Endodermal cell (in vitro differentiated cells): ENCODE results near the gene DNAAF3. TPM values are rescaled to one million over a fixed set of nuclear protein-coding genes. Genes with fewer than 3 reads are reported as not detected.

Experiments
- DNase-seq: peaks from one replicate; pipeline ENCODE4 v3.0.0-alpha.2; 2017
- H3K27ac ChIP-seq: 2 replicates; pipeline ENCODE4 v1.5.1; 2013; ENCODE audit warnings: mild to moderate bottlenecking, low read depth, low read length, moderate library complexity
- H3K27me3 ChIP-seq: 2 replicates; pipeline ENCODE4 v1.6.1; 2013; ENCODE audit warnings: mild to moderate bottlenecking, low read length, moderate library complexity; ENCODE audit not compliant: insufficient read depth, control insufficient read depth, poor library complexity, severe bottlenecking
- H3K36me3 ChIP-seq: 2 replicates; pipeline ENCODE4 v1.7.0; 2013; ENCODE audit warnings: mild to moderate bottlenecking, low read length, moderate library complexity; ENCODE audit not compliant: control insufficient read depth, insufficient read depth
- H3K4me1 ChIP-seq: one replicate; pipeline ENCODE4 v1.7.0; 2013; ENCODE audit warnings: low read length; ENCODE audit not compliant: control insufficient read depth, insufficient read depth
- H3K4me3 ChIP-seq: 2 replicates; pipeline ENCODE4 v1.5.1; 2013; ENCODE audit warnings: mild to moderate bottlenecking, low read length, moderate library complexity
- H3K9ac ChIP-seq: 2 replicates; pipeline ENCODE4 v1.6.1; 2013; ENCODE audit warnings: mild to moderate bottlenecking, low read length, moderate library complexity; ENCODE audit not compliant: poor library complexity, severe bottlenecking; ENCODE audit errors: extremely low read depth
- H3K9me3 ChIP-seq: 2 replicates; pipeline ENCODE4 v1.6.1; 2013; ENCODE audit warnings: mild to moderate bottlenecking, low read length, moderate library complexity; ENCODE audit not compliant: control insufficient read depth
- H3K27ac Mint-ChIP-seq: 2 replicates; pipeline ENCODE4 v1.8.0; 2020; ENCODE audit warnings: mixed read lengths
- H3K27me3 Mint-ChIP-seq: 2 replicates; pipeline ENCODE4 v1.8.0; 2021; ENCODE audit warnings: mild to moderate bottlenecking, mixed read lengths; ENCODE audit not compliant: insufficient read depth
- H3K36me3 Mint-ChIP-seq: 2 replicates; pipeline ENCODE4 v1.8.0; 2020; ENCODE audit warnings: low read depth, mixed read lengths
- H3K4me1 Mint-ChIP-seq: 2 replicates; pipeline ENCODE4 v1.8.0; 2020; ENCODE audit warnings: mixed read lengths
- H3K4me3 Mint-ChIP-seq: 2 replicates; pipeline ENCODE4 v1.8.0; 2020; ENCODE audit warnings: mild to moderate bottlenecking, moderate library complexity, mixed read lengths
- H3K9me3 Mint-ChIP-seq: 2 replicates; pipeline ENCODE4 v1.8.0; 2020; ENCODE audit warnings: mild to moderate bottlenecking, mixed read lengths
- CTCF ChIP-seq: fragments of 200-600 bp; sonication (generic); conservative IDR thresholded peaks from 2 replicates; pipeline ENCODE4 v1.5.0; 2021; ENCODE audit warnings: antibody characterized with exemption, mild to moderate bottlenecking
- WGBS, 2 experiments: methylation state at CpG; one replicate each; pipeline versions ENCODE4 v1.1.5 to v1.1.7; 2013; ENCODE audit warnings: missing lambda C conversion rate in 2 of 2, mixed read lengths in 1 of 2; ENCODE audit not compliant: insufficient coverage in 1 of 2, insufficient read length in 1 of 2; 5-methylcytosine and 5-hydroxymethylcytosine counted together
- total RNA-seq, 2 donors: library from RNA; stranded (reverse); fragmentation: NEBNext Ultra II Directional in 1 of 2; extraction: Animal tissue kit (Norgen Biotek cat#: 25700) in 1 of 2; gene quantifications; 2 replicates in 1 of 2; 3 replicates in 1 of 2; pipeline ENCODE4 v1.2.1, GENCODE V29; 2021

The DNAAF3 gene
- total RNA-seq, 2 donors from 2014 or later: 5.9 to 9.5 TPM

- Histone ChIP-seq H3K4me3 (no peak overlapping the region), H3K9me3 (no peaks in the 10 kb centered on the region), H3K4me1 (no peaks in the 10 kb centered on the region), H3K27me3 (no peaks in the 10 kb centered on the region), H3K27ac (no peak overlapping the region), H3K36me3 (no peaks in the 10 kb centered on the region), H3K9ac (no peak overlapping the region)
- WGBS, 2 experiments: 74 to 80% methylated on average over 3 to 4 of the region's 4 CpGs
- DNase-seq: no peak
- no peak overlapping the region for H3K4me3 Mint-ChIP-seq
- no peaks in the 10 kb centered on the region for H3K9me3 Mint-ChIP-seq
- H3K36me3 Mint-ChIP-seq: no peaks in the 10 kb centered on the region
- peaks cover 32% of the 10 kb centered on the region for H3K27me3 Mint-ChIP-seq
- no peak for TF ChIP-seq CTCF
- no peak overlapping the region for H3K27ac Mint-ChIP-seq
- H3K4me1 Mint-ChIP-seq: no peaks in the 10 kb centered on the region
Observed at GRCh38 chr19:55197528-55197927, 31.1 kb upstream of the DNAAF3 start.

GRCh38 chr19:55196803-55197202, 30.4 kb upstream of the DNAAF3 start:
- Mint-ChIP-seq H3K27ac (no peak overlapping the region), H3K9me3 (no peaks in the 10 kb centered on the region), H3K27me3 (peaks cover 28% of the 10 kb centered on the region), H3K4me1 (no peaks in the 10 kb centered on the region), H3K4me3 (no peak overlapping the region), H3K36me3 (no peaks in the 10 kb centered on the region)
- no peaks in the 10 kb centered on the region for H3K36me3 ChIP-seq
- H3K4me3 ChIP-seq: no peak overlapping the region
- H3K9ac ChIP-seq: no peak overlapping the region
- H3K27ac ChIP-seq: no peak overlapping the region
- H3K4me1 ChIP-seq: no peaks in the 10 kb centered on the region
- WGBS, 2 experiments: 91% methylated on average over 7 to 10 of the region's 10 CpGs
- no peaks in the 10 kb centered on the region for H3K27me3 ChIP-seq
- no peak for TF ChIP-seq CTCF
- no peak for DNase-seq
- H3K9me3 ChIP-seq: no peaks in the 10 kb centered on the region

GRCh38 chr19:55193481-55193880, 27.1 kb upstream of the DNAAF3 start:
- Histone ChIP-seq H3K36me3 (no peaks in the 10 kb centered on the region), H3K4me1 (no peaks in the 10 kb centered on the region), H3K9ac (no peak overlapping the region), H3K9me3 (no peaks in the 10 kb centered on the region), H3K27me3 (no peaks in the 10 kb centered on the region), H3K4me3 (no peak overlapping the region), H3K27ac (no peak overlapping the region)
- H3K27me3 Mint-ChIP-seq: peaks cover 21% of the 10 kb centered on the region
- H3K4me3 Mint-ChIP-seq: no peak overlapping the region
- no peak overlapping the region for H3K27ac Mint-ChIP-seq
- no peak for DNase-seq
- H3K36me3 Mint-ChIP-seq: no peaks in the 10 kb centered on the region
- no peaks in the 10 kb centered on the region for H3K4me1 Mint-ChIP-seq
- 90 to 91% methylated on average over 10 to 12 of the region's 12 CpGs for WGBS, 2 experiments
- TF ChIP-seq CTCF: no peak
- no peaks in the 10 kb centered on the region for H3K9me3 Mint-ChIP-seq
